Midbrain (tissue), 1 donor: ENCODE results near the gene FIBCD1.

Experiments
- DNase-seq: peaks from one replicate; lab custom pipeline; 2025; lab: John Stamatoyannopoulos, UW

FIBCD1 gene

DNA sequence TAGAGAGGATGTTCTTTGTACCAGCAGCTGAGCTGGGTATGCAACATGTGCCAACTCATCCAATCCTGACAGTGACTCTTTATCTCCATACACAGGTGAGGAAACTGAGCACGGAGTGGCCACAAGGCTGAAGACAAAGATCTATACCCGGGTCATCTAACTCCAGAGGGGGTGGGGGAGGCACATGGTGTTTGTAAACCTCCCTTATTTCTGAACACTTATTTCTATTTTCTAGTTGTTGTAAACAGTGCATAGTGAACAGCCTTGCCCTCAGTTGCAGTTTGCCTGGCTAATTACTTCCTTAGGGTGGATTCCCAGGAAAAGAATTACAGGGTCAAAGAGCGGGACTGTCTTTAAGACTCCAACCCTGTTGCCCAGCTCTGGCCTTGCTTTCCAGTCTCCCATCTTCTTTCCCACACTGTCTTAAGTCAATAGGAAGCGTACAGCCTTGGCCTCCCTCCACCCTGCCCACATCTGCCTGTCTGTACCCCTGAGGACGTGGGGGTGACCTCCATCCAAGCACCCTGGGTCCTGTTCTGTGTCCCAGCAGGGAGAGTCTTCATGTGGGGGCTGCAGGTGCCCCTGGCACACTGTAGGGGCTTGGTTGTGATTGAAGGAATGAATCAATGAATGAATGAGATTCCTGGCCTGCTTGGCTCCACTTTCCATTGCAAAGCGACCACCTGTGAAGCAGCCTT, 13.2 kb upstream of the FIBCD1 start:
- no peak for DNase-seq

DNA sequence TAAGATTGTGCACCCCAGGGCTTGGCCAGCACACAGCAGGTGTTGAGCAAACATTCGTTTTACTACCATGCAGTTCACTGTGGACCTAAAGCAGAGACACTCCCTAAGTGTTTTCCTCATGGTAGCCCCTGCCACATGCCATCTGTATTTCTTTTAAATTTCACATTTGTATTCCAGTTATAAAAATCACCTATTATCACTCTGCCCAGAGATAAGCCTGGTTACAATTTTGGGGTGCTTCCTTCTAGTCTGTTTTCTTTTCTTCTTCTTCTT, 10.9 kb upstream of the FIBCD1 start:
- no peak for DNase-seq

DNA sequence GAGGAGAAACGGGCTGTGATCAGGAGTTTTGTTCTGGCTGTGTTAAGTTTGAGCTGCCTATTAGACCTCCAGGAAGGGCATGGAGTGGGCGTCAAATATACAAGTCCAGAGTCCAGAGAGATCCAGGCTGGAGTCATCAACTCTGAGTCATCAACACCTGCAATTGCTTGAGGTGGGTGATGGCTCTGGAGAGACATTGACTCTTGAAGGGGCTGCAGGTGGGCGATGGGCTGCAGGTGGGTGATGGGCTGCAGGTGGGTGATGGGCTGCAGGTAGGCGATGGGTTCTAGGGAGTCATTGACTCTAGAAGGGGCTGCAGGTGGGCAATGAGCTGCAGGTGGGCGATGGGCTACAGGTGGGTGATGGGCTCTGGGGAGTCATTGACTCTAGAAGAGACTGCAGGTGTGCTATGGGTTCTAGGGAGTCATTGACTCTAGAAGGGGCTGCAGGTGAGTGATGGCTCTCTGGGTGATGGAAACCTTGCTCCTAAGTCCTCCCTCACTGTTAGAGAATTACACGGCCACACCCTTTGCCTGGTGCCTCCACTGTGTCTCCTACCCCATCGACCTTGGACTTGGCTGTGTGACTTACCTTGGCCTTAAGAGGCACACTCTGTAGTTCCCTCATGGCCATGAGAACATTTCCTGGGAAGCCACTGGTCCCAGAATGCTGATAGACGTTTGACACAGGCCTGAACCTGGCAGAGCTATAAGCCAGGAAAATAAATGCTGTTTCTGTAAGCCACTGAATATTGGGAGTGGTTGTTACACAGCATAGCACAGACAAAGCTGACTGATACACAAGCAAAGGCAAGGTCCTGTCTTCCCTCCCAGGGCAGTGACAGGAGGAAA, 10.4 kb upstream of the FIBCD1 start:
- no peak for DNase-seq

DNA sequence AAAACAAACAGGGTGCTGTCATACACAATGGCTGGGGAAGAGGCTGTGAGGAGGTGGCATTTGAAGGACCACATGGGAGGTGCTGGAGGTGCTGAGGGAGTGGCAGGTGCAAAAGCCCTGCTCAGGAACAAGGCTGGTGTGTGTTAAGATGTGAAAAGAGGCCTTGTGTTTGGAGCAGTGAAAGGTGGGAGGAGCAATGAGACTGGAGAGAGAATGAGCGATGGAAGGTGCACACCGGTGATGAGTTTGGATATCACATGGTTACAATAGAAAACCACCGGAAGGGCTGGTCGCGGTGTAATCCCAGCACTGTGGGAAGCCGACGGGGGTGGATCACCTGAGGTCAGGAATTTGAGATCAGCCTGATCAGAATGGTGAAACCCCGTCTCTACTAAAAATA, 9.2 kb upstream of the FIBCD1 start:
- DNase-seq: no peak

DNA sequence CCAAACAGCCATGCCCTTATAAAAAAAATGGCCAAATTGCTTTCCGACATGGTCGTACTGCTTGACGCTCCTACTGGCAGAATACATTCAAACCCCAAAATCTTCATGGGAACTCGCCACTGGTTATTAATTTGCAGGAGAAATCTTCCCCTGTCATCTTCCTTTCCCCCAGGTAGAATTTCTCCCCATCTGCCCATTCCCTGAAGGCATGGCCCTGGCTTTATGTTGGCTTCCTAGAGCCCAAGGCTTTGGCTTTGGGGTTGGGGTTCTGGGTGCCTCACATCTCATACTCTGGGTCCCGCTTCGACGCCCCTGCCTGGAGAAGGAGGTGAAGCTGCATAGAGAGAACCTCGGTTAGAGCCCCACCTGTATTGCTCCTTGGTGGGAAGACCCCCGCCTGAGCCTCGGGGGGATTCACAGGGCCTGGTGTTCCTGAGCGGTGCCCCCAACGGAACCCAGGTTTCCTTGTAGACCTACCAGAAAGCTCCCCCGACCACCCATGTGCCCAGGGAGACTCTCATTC, 8.6 kb upstream of the FIBCD1 start:
- DNase-seq: no peak

DNA sequence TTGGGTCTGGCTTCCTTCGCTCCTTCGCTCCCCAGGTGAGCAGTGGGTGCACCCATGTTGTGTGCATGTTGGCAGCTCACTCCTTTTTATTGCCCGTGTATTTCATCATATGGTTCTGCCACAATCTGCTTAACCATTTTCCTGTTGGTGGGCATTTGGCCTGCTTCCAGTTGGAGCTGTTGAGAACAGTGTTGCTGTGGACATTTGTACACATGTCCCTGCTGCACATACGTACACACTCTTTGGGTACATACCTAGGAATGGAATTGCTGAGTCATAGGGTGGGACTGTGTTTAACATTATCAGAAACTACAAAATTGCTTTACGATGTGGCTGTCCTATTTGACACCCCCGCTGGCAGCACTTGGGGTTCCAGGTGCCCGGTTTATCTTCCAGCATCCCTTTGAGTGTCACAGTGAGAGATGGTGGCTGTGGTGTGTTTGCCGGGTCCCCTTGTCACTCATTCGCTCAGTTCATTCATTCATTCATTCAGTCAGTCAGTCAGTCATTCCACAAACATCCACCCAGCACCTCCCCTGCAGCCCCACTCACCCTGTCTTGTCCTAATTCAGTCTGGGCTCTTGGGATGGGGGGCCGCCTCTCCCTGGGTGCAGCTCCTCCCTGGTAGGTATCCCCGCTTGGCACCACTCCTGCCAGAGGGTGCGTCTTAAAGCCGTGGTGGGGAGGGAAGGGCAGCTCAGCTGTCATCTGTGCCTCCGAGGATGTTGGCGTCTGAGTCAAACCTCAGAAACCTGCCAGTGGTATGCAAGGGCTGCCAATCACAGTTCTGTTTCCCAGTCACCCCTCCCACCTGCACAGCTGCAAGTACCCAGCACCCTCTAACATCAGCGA, 7.9 kb upstream of the FIBCD1 start:
- DNase-seq: no peak

DNA sequence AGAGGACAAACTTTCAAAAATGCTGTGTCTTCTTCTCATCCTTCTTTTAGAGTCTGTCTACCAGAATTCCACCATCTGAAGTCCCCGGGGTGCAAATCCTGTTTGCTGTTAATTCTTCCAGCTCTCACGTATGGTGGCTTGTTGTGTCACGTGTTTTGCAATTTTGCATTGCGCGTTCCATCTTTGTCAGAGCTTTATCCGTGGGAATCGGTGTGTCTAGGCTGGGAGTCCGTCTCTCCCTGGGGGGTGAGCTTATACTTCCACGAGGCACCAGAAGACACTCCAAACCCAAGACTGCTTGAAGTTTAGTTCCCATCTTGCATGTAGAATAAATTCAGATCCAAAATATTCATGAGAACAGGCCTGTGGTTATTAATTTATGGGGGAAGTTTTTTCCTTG, 6.1 kb upstream of the FIBCD1 start:
- DNase-seq: no peak

DNA sequence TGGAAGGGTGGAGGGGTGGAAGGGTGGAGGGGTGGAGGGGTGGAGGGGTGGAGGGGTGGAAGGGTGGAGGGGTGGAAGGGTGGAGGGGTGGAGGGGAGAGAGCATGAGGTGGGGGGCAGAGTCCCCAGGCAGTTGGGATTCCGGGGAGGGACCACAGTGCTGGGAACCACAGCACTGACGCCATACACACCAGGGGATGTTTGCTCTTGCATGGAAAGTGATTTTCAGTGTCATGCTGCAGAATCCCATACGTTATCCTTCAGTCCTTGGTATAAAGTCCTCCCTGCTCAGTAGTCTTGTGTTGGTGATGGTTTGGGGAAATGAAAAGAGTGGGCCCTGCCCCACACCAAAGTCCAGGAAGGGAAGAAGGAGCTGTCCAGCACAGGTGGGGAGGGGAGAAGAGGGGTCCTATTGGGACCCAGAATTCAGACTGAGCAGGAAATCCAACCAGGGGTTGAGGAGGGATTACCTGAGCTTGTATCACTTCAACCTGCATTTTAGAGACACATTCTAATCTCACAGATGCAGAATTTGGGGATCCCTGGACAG, 5.5 kb upstream of the FIBCD1 start:
- DNase-seq: no peak

DNA sequence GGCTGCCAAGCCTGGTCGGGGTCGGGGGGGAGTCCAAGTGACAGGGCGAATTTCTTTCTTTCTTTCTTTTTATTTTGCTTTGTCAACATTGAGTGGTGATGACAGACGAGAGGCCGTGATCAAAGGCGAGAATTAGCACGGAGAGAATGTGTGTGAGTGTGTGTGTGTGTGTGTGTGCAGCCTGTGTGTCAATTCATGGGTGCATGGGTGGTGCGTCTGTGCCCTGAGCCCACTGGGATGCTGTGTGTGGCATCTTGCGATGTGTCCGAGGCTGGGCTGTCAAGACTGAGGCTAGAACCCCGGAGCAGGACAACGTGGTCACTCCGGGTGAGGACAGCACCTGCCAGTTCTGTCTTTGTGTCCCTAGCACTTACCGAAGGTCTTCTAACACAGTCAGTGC, 4.7 kb upstream of the FIBCD1 start:
- DNase-seq: no peak

- no peak for DNase-seq
These were observed 4.2 kb upstream of the FIBCD1 start for GRCh38 chr9:130943221-130943620.

DNA sequence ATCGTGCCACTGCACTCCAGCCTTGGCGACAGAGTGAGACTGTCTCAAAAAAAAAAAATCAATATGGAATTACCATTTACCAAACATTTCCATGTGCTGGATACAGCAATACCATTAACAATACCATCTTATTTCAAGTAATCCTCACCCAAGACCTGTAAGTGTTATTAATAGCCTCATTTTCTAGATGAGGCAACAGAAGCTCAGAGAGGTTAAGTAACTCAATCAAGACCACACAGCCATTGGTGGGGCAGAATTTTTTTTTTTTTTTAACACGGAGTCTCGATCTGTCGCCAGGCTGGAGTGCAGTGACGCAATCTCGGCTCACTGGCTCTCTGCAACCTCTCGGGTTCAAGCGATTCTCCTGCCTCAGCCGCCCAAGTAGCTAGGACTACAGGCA, 3.6 kb upstream of the FIBCD1 start:
- no peak for DNase-seq

DNA sequence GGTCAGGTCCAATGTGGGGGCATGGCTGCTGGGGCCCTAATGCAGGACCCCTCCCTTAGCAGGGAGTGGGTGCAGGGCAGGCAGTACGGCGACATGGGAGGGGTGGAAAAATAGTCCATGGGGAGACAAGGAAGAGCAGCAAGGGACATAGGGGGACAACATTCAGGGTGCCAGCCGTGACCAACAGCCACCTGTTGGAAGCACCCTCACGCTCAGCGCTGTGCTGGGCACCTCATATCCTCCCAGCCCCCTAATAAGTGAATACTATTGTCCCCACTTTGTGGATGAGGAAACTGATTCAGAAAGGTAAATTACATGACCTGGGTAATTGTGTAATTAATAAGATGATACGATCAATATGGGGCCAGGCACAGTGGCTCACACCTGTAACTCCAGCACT, 3.0 kb upstream of the FIBCD1 start:
- DNase-seq: no peak

DNA sequence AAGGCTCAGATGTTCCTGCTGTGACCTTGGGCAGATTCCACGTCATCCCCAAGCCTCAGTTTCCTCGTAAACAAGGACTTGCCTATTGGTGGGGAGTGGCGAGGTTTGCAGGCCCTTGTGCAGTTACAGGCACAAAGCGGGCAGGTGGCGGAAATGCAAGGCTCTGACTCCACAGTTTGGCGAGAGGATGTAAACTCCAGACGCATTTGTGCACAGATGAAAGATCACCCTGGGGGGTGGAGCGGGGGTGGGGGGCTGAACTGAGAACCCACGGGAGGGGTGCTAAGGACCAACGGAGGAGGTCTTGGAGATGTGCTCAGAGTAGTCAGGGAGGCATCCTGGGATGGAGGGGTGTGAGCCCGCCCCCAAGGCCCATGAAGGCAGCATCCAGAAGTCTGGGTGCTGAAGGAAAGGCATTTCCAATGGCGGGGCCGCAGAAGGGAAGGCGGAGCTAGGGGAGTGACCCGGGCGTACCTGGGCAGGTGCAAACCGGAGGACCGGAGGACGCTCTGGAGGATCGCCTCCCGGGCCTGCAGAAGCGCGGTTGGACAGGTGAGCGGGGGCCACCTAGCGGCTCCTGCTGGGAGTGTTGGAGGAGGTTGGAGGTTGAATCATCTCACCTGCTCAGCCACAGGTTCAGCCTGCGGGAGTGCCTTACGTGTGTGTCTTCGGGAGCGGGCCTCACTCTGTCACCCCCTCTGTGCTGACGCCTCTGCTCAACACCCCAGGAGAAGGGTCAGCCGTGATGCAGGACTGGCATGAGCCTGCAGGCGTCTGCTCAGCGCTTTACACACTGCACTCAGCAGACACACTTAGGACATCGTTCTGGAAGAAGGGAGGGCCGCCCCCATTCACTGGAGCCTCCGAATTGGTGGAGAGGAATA, 1.9 kb upstream of the FIBCD1 start:
- peak; percentile 5 for DNase-seq

DNA sequence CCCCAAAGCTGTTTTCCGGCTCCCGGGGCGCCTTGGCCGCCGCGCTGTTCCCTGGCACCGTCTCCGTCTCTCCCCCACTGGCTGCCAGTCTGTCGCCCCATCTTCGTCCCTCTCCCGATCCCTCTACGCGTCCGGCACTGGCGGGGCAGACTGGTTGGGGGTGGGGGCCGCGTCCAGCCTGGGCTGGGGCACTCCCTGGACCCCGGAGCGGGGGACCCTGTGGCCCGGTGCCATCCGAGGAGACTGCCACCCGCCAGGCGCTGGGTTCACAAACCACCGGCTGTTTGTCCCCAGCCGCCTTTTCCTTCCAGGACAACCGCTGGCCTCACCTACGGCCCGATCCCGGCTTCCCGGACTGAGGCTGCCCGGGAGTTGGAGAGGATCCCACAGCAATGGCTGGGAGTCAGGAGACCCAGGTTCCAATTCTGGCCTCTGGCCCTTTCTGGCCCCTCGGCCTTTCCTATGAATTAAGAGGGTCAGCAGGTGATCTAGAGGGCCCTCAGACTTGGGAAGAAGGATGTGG, 1.0 kb upstream of the FIBCD1 start:
- no peak for DNase-seq

- no peak for DNase-seq
These were observed 469 bp upstream of the FIBCD1 start for GRCh38 chr9:130939405-130940026.

- DNase-seq: no peak
These were observed 829 bp downstream of the FIBCD1 start for GRCh38 chr9:130938184-130938651.

- DNase-seq: no peak
These were observed 1.6 kb downstream of the FIBCD1 start for GRCh38 chr9:130937146-130938076.

DNA sequence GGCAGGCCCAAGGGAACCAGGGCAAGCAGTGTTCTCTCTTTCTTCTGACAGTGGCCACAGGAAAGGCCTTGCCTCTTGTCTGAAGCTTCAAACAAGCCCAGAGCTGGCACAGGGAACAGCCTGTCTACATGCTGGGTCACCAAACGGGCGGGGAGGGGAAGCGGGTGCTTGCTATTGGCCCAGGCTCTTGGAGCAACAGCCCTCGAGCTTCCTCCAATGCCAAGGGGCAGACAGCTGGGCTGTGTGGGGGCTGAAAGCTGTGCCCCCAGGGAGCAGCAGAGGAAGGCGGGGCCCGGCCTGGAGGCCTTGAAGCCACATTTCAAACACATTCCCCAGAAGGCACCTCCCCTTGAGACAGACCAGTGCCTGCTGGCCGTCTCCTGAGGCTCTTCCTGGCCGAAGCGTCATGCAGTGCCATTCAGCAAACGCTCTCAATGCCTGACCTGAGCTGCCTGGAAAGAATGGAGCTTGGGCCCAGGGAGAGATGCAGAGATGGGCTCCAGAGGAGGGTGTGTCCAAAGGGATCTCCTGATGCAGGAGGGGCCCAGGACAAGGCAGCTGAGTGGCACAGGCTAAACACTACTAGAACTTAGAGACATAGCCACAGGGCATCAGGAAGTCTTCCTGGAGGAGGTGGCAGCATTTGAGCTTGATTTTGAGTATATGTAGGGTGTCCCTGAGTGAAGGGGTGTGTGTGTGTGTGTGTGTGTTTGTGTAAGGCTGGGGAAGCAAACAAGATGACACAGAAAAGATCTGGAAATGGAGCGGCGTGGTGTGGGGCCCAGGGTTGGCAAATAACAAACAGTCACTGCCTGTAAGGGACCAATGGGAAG, 2.5 kb downstream of the FIBCD1 start:
- peak; percentile 13 for DNase-seq
